Muscle of leg (tissue), 11 donors: Measurements from ENCODE around the gene EYS. TPM values are rescaled to one million over a fixed set of nuclear protein-coding genes. Genes with fewer than 3 reads are reported as not detected.
"Not testable (repeated sequence)": the region's sequence is repeated elsewhere in the genome, so short reads cannot be mapped to it uniquely, and the experiment has no call there.

Experiments used
- DNase-seq: peaks from one replicate; pipeline ENCODE4 v3.0.0; 2013
- H3K27ac ChIP-seq: one replicate; pipeline ENCODE4 v1.5.1; 2013; ENCODE audit warnings: mild to moderate bottlenecking, low read length, control low read depth
- H3K27me3 ChIP-seq: one replicate; pipeline ENCODE4 v1.6.1; 2013; ENCODE audit warnings: low read length; ENCODE audit not compliant: control insufficient read depth, insufficient read depth
- H3K36me3 ChIP-seq: one replicate; pipeline ENCODE4 v1.6.1; 2013; ENCODE audit warnings: low read length; ENCODE audit not compliant: control insufficient read depth, insufficient read depth
- H3K4me1 ChIP-seq: one replicate; pipeline ENCODE4 v1.6.1; 2013; ENCODE audit warnings: low read length; ENCODE audit not compliant: control insufficient read depth, insufficient read depth
- H3K4me3 ChIP-seq: one replicate; pipeline ENCODE4 v1.5.1; 2013; ENCODE audit warnings: low read length, control low read depth
- H3K9me3 ChIP-seq: replicated peaks from 2 replicates; pipeline ENCODE4 v1.6.1; 2013; ENCODE audit warnings: low read depth, low read length; ENCODE audit not compliant: control insufficient read depth
- WGBS: methylation state at CpG from one replicate; pipeline ENCODE4 v1.1.5; 2013; ENCODE audit warnings: missing lambda C conversion rate; ENCODE audit not compliant: insufficient coverage; 5-methylcytosine and 5-hydroxymethylcytosine counted together
- polyA plus RNA-seq, 8 donors: library from polyadenylated mRNA; unstranded; fragments of 120-200 nt; gene quantifications; one replicate each; pipeline versions ENCODE4 v1.2.1 to v1.2.3, GENCODE V29; 2013; ENCODE audit warnings: inconsistent platforms in 1 of 8, low replicate concordance in 1 of 8; ENCODE audit not compliant: insufficient read length in 8 of 8, insufficient read depth in 1 of 8
- total RNA-seq: library from RNA; stranded (reverse); fragments of 120-200 nt; gene quantifications from one replicate; pipeline ENCODE4 v1.2.4, GENCODE V29; 2013

EYS gene
- total and polyA plus RNA-seq, 9 donors: 0.24 to 1.1 (median 0.66) TPM

DNA sequence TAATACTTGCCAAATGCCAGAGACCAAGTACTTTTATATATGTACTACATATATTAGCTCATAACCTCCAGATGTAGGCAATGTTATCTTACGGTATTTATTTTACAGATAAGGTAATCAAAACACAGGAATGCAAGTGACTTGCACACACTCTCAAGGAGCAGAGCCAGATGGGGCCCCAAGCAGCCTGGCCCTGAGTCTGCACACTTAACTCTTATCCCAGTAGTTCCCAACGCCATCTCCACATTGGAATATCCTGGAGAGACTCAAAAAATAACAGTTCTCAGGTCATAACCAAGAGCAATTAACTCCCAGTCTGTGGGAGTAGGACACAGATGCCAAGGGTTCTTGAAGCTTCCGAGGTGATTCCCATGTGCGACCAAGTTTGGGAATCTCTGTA lies 1672.7 kb downstream of the EYS start:
- Histone ChIP-seq H3K27me3 (no peaks in the 10 kb centered on the region), H3K4me3 (no peak overlapping the region), H3K9me3 (peaks cover 4% of the 10 kb centered on the region), H3K4me1 (no peaks in the 10 kb centered on the region), H3K27ac (no peak overlapping the region), H3K36me3 (no peaks in the 10 kb centered on the region)
- 100% methylated on average over 1 of the region's 4 CpGs for WGBS
- no peak for DNase-seq

DNA sequence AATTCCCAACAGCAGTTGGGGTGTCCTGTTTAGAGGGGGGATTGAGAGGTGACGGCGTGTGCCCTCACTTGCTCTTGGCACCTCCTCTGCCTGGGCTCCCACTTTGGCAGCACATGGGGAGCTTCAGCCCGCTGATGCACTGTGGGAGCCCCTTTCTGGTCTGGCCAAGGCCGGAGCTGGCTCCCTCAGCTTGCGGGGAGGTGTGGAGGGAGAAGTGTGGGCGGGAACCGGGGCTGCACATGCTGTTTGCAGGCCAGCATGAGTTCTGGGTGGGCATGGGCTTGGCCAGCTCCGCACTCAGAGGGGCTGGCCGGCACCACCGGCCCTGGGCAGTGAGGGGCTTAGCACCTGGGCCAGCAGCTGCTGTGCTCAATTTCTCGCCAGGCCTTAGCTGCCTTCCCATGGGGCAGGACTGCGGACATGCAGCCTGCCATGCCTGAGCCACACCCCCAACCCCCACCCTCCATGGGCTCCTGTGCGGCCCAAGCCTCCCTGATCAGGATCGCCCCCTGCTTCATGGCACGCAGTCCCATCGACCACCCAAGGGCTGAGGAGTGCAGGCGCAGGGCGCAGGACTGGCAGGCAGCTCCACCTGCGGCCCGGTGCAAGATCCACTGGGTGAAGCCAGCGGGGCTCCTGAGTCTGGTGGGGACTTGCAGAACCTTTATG lies 1675.9 kb downstream of the EYS start:
- not testable (repeated sequence) for H3K27ac ChIP-seq, H3K9me3 ChIP-seq, H3K4me1 ChIP-seq, H3K4me3 ChIP-seq, H3K36me3 ChIP-seq, DNase-seq, H3K27me3 ChIP-seq
- 95% methylated on average over 17 of the region's 21 CpGs for WGBS

DNA sequence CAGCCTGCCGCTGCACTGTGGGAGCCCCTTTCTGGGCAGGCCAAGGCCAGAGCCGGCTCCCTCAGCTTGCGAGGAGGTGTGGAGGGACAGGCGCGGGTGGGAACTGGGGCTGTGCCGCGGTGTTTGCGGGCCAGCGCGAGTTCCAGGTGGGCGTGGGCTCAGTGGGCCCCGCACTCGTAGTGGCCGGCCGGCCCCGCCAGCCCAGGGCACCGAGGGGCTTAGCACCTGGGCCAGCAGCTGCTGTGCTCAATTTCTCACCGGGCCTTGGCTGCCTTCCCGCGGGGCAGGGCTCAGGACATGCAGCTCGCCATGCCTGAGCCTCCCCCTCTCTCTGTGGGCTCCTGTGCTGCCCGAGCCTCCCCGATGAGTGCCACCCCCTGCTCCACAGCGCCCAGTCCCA lies 1683.3 kb downstream of the EYS start:
- DNase-seq: no peak
- Histone ChIP-seq H3K4me1 (no peaks in the 10 kb centered on the region), H3K27me3 (no peaks in the 10 kb centered on the region), H3K36me3 (no peaks in the 10 kb centered on the region), H3K4me3 (no peak overlapping the region), H3K9me3 (peaks cover 3% of the 10 kb centered on the region), H3K27ac (no peak overlapping the region)
- WGBS: 96% methylated on average over 22 of the region's 24 CpGs

DNA sequence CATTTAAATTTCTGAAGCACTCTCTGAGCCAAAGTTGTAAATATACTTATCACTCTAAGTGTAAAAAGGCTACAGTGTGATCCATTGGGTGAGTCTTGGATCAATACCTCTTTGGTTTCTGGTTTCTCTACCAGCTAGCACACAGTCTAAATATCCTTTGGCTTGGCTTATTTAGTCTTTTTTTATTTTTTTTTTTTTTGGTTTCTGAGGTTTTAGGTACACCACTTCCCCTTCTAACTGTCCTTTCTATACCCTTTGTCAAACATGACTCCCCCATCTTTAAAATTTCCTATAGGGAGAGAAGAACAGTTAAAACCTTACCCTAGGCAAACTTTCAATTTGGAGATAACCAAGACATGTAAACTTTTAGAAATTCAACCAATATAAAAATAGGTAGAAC lies 1692.4 kb downstream of the EYS start:
- Histone ChIP-seq H3K27me3 (no peaks in the 10 kb centered on the region), H3K27ac (no peak overlapping the region), H3K4me1 (no peaks in the 10 kb centered on the region), H3K4me3 (no peak overlapping the region), H3K36me3 (no peaks in the 10 kb centered on the region), H3K9me3 (no peaks in the 10 kb centered on the region)
- no peak for DNase-seq

DNA sequence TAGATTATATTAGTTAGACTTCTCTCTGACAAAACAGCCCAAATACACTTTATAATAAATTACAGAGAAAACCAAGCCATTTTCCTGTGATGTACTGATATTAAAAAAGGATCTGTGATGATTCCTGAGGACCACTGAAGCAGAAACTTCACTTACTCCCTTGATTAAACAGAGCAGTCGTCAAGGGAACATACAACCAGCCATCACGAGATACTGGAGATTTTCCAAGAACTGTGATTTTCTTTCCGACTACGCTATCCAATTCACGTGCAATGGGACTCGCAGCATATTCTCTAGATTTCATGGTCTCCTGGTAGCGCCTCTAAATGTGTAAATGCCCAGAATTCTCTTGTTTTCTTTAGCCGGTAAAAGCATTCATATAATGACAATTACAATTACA lies 1694.0 kb downstream of the EYS start:
- Histone ChIP-seq H3K4me1 (no peaks in the 10 kb centered on the region), H3K9me3 (no peaks in the 10 kb centered on the region), H3K27ac (peak overlapping the region; percentile 57), H3K36me3 (no peaks in the 10 kb centered on the region), H3K27me3 (no peaks in the 10 kb centered on the region), H3K4me3 (no peak overlapping the region)
- DNase-seq: peak; percentile 88
- WGBS: 23% methylated on average over 6 of the region's 8 CpGs

DNA sequence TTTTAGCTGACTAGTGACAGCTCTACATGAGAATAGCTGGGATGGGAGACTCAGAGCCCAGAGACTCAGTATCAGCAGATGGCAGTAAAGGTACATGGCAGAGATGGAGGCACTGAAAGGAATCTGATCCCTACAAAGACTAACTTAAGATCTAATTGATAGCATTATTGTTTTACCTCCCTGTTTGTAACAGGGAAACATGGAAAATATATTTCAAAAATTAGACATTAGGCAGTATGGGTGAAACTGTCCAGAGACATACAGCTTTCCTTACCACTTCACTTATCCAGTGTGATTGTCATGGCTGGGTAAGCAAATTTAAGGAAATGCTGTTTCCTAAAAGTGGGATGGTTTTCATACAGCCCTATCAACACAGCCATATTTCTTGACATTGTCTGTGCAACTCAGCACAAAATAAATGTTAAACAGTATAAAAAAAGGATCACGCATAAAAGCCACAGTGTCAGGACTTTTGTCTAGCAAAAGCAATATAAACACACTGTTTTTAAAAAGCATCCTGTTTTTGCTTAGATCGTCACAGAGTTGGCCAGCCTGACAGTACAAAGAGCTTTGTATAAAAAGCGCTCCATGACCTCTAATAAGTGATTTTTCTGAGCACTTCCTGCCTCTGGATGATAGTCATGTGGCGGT lies 1694.5 kb downstream of the EYS start:
- Histone ChIP-seq H3K4me1 (no peaks in the 10 kb centered on the region), H3K9me3 (no peaks in the 10 kb centered on the region), H3K4me3 (no peak overlapping the region), H3K36me3 (no peaks in the 10 kb centered on the region), H3K27ac (peak overlapping the region; percentile 57), H3K27me3 (no peaks in the 10 kb centered on the region)
- peak; percentile 90 for DNase-seq
- 0% methylated on average over 1 of the region's 4 CpGs for WGBS

DNA sequence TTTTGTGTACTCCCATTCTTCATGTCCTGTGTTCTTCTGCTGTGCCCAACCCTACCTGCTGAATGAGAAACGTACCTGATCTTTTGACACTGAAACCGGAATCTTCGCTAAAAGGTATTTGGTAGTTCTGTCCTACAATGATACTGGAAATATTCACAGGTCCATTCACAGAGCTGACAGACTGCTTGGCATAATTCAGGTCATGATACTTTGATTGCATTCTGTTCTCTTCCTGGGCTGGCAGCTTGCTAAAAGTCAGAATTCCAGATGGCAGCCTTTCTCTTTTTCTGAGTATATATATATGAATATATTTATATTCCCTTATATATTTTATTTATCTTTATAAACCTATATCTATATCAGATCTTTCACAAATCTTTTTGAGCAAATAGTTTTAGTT lies 1696.4 kb downstream of the EYS start:
- H3K27me3 ChIP-seq: no peaks in the 10 kb centered on the region
- no peaks in the 10 kb centered on the region for H3K4me1 ChIP-seq
- H3K27ac ChIP-seq: no peak overlapping the region
- no peak for DNase-seq
- no CpG with 5 or more reads among the region's 3 CpGs for WGBS
- no peaks in the 10 kb centered on the region for H3K36me3 ChIP-seq
- no peak overlapping the region for H3K4me3 ChIP-seq
- H3K9me3 ChIP-seq: peaks cover 2% of the 10 kb centered on the region

DNA sequence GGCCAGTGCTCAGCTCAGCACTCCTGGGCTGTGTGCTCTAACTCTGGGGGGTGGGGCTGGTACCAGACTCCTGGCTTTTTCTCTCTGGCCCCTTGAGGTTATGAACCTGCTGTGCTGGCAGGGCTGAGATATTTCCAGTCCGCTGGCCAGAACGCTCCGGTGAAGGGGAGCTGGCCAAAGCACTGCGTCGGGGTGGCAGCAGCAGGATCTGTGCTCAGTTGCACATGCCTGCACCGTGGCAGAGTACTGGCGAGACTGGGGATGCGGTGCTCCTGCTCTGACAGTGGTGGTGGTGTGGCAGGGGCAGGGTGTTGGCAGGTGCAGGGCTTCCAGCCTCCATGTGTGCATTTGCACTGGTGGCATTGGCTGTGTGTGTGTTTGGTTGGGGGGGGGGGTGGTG lies 1697.0 kb downstream of the EYS start:
- DNase-seq: no peak
- WGBS: 73% methylated on average over 8 of the region's 8 CpGs
- Histone ChIP-seq H3K27me3 (no peaks in the 10 kb centered on the region), H3K4me3 (no peak overlapping the region), H3K36me3 (no peaks in the 10 kb centered on the region), H3K9me3 (peaks cover 2% of the 10 kb centered on the region), H3K27ac (no peak overlapping the region), H3K4me1 (no peaks in the 10 kb centered on the region)

DNA sequence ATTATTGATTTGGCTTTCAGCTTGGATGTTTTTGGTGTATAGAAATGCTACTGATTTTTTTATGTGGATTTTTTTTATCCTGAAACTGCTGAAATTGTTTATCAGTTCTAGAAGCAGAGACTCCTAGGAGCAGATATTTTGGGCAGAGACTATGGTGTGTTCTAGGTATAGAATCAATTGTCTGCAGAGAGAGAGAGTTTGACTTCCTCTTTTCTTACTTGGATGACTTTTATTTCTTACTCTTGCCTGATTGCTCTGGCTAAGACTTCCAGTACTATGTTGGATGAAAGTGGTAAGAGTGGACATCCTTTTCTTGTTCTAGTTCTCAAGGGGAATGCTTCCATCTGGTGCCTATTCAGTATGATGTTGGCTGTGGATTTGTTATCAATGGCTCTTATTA lies 1700.8 kb downstream of the EYS start:
- DNase-seq: no peak
- H3K36me3 ChIP-seq: no peaks in the 10 kb centered on the region
- no peak overlapping the region for H3K4me3 ChIP-seq
- no peaks in the 10 kb centered on the region for H3K27me3 ChIP-seq
- peaks cover 4% of the 10 kb centered on the region for H3K9me3 ChIP-seq
- no peak overlapping the region for H3K27ac ChIP-seq
- no peaks in the 10 kb centered on the region for H3K4me1 ChIP-seq

DNA sequence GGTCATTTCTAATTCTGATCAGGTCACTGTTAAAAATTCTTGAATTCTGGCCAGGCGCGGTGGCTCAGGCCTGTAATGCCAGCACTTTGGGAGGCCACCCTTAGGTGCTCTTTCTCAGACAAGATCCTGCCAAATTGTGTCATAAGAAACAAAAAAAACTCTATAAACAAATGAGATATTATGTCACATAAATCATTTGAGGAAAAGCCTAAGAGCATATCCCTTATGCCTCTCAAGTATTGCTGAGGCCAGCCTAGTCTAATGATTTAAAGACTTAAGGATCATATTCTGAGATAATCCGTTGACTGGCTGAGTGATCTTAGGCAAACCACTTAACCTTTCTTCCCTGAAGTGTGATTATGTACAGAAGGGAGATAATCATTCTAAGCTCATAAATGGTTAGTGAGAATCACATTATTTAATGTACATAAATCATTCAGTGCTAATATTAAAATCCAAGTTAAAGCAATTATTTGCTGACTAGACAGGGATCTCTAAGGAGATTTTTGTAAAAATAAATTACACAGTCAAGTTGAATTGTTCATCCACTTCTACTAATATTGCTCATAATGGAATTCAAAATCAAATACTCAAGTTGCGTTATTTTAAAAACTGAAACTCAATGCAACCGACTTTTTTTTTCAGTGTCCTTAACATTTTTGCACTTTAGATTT lies 1706.1 kb downstream of the EYS start:
- DNase-seq: no peak
- Histone ChIP-seq H3K36me3 (no peaks in the 10 kb centered on the region), H3K27me3 (no peaks in the 10 kb centered on the region), H3K9me3 (peaks cover 2% of the 10 kb centered on the region), H3K4me3 (no peak overlapping the region), H3K27ac (no peak overlapping the region), H3K4me1 (no peaks in the 10 kb centered on the region)
- WGBS: no CpG with 5 or more reads among the region's 5 CpGs
